Measurements from ENCODE around the gene AIF1L. TPM values are rescaled to one million over a fixed set of nuclear protein-coding genes. Genes with fewer than 3 reads are reported as not detected.

AIF1L gene
- total and polyA plus RNA-seq, 2 of the 13 experiments (the other 11 are each of a cell fraction or from before 2014, with no cell fraction given), result 12.4 to 36.5 TPM

- TF ChIP-seq LBX2 (CRISPR knock-in tag; IDR thresholded peaks at IDR 0.05; ENCODE audit: borderline replicate concordance) (no peak), HDAC1 (CRISPR knock-in tag; IDR thresholded peaks at IDR 0.05) (no peak), ZNF570 (CRISPR knock-in tag; IDR thresholded peaks at IDR 0.05; ENCODE audit: borderline replicate concordance) (no peak), ZNF704 (CRISPR knock-in tag; IDR thresholded peaks at IDR 0.05; ENCODE audit: borderline replicate concordance) (no peak), ZNF850 (CRISPR knock-in tag; conservative IDR thresholded peaks at IDR 0.05) (no peak), ZNF841 (CRISPR knock-in tag; IDR thresholded peaks at IDR 0.05; ENCODE audit: borderline replicate concordance) (no peak), TFAP4 (IDR thresholded peaks at IDR 0.05; ENCODE audit: borderline replicate concordance, low read depth) (no peak), PCBP1 (IDR thresholded peaks at IDR 0.05; ENCODE audit: borderline replicate concordance, low read depth, low read length) (no peak), MYNN (CRISPR knock-in tag; IDR thresholded peaks at IDR 0.05; ENCODE audit: low read depth) (no peak), ZNF609 (CRISPR knock-in tag; IDR thresholded peaks at IDR 0.05; ENCODE audit: borderline replicate concordance) (no peak), HIVEP1 (CRISPR knock-in tag; IDR thresholded peaks at IDR 0.05) (no peak)
- TF ChIP-seq, protein P1, sequence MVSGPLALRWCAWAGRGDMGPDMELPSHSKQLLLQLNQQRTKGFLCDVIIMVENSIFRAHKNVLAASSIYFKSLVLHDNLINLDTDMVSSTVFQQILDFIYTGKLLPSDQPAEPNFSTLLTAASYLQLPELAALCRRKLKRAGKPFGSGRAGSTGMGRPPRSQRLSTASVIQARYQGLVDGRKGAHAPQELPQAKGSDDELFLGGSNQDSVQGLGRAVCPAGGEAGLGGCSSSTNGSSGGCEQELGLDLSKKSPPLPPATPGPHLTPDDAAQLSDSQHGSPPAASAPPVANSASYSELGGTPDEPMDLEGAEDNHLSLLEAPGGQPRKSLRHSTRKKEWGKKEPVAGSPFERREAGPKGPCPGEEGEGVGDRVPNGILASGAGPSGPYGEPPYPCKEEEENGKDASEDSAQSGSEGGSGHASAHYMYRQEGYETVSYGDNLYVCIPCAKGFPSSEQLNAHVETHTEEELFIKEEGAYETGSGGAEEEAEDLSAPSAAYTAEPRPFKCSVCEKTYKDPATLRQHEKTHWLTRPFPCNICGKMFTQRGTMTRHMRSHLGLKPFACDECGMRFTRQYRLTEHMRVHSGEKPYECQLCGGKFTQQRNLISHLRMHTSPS (CRISPR knock-in tag; IDR thresholded peaks at IDR 0.05; ENCODE audit: low read depth), result no peak
- TF ChIP-seq, protein P2, sequence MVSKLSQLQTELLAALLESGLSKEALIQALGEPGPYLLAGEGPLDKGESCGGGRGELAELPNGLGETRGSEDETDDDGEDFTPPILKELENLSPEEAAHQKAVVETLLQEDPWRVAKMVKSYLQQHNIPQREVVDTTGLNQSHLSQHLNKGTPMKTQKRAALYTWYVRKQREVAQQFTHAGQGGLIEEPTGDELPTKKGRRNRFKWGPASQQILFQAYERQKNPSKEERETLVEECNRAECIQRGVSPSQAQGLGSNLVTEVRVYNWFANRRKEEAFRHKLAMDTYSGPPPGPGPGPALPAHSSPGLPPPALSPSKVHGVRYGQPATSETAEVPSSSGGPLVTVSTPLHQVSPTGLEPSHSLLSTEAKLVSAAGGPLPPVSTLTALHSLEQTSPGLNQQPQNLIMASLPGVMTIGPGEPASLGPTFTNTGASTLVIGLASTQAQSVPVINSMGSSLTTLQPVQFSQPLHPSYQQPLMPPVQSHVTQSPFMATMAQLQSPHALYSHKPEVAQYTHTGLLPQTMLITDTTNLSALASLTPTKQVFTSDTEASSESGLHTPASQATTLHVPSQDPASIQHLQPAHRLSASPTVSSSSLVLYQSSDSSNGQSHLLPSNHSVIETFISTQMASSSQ (IDR thresholded peaks at IDR 0.05; ENCODE audit: low read depth), result no peak
- TF ChIP-seq, protein P2 (CRISPR knock-in tag; IDR thresholded peaks at IDR 0.05; ENCODE audit: borderline replicate concordance), result no peak
Measured at GRCh38 chr9:131056781-131057506, 39.4 kb upstream of the AIF1L start (continued).
